ENCODE results near the gene SIGLEC11.

Gene SIGLEC11

GRCh38 chr19:49957262-49957915, 3.6 kb downstream of the SIGLEC11 start:
- TF ChIP-seq BACH2 (CRISPR knock-in tag; IDR thresholded peaks at IDR 0.05; ENCODE audit: borderline replicate concordance) (no peak), SNAI2 (CRISPR knock-in tag; IDR thresholded peaks at IDR 0.05) (no peak), OSR1 (CRISPR knock-in tag; IDR thresholded peaks at IDR 0.05) (no peak), ZFP3 (CRISPR knock-in tag; IDR thresholded peaks at IDR 0.05) (no peak), ZNF8 (CRISPR knock-in tag; IDR thresholded peaks at IDR 0.05) (no peak)
- no peak for ATAC-seq

GRCh38 chr19:49956115-49956495, 4.9 kb downstream of the SIGLEC11 start:
- no peak for ATAC-seq
- no peak for TF ChIP-seq CSRNP3 (CRISPR knock-in tag; IDR thresholded peaks at IDR 0.05)
- no peak for TF ChIP-seq ZNF8 (CRISPR knock-in tag; IDR thresholded peaks at IDR 0.05)
- no peak for TF ChIP-seq CREB5 (CRISPR knock-in tag; IDR thresholded peaks at IDR 0.05; ENCODE audit: low read depth)
- TF ChIP-seq ZFP30 (CRISPR knock-in tag; IDR thresholded peaks at IDR 0.05): no peak
- TF ChIP-seq TCF4 (CRISPR knock-in tag; IDR thresholded peaks at IDR 0.05; ENCODE audit: borderline replicate concordance): no peak
- no peak for TF ChIP-seq BACH2 (CRISPR knock-in tag; IDR thresholded peaks at IDR 0.05; ENCODE audit: borderline replicate concordance)
- TF ChIP-seq PPARA (CRISPR knock-in tag; IDR thresholded peaks at IDR 0.05; ENCODE audit: borderline replicate concordance): no peak
- no peak for TF ChIP-seq POU6F1 (CRISPR knock-in tag; IDR thresholded peaks at IDR 0.05; ENCODE audit: borderline replicate concordance, low read depth)
- no peak for TF ChIP-seq ZNF70 (CRISPR knock-in tag; IDR thresholded peaks at IDR 0.05)
- TF ChIP-seq SNAI2 (CRISPR knock-in tag; IDR thresholded peaks at IDR 0.05): no peak
- TF ChIP-seq OSR1 (CRISPR knock-in tag; IDR thresholded peaks at IDR 0.05): no peak
- TF ChIP-seq ESRRG (CRISPR knock-in tag; IDR thresholded peaks at IDR 0.05): no peak
- TF ChIP-seq RARB (CRISPR knock-in tag; IDR thresholded peaks at IDR 0.05): no peak
- no peak for TF ChIP-seq PATZ1 (CRISPR knock-in tag; IDR thresholded peaks at IDR 0.05; ENCODE audit: borderline replicate concordance)

GRCh38 chr19:49954933-49955332, 6.0 kb downstream of the SIGLEC11 start:
- TF ChIP-seq ISL1 (CRISPR knock-in tag; IDR thresholded peaks at IDR 0.05): no peak
- TF ChIP-seq TCF4 (CRISPR knock-in tag; IDR thresholded peaks at IDR 0.05; ENCODE audit: borderline replicate concordance): no peak

GRCh38 chr19:49954092-49954829, 6.7 kb downstream of the SIGLEC11 start:
- no peak for TF ChIP-seq SNAI2 (CRISPR knock-in tag; IDR thresholded peaks at IDR 0.05)
- ATAC-seq: no peak

More at GRCh38 chr19:49954933-49955332, 6.0 kb downstream of the SIGLEC11 start:
- no peak for ATAC-seq

- ATAC-seq: no peak
- no peak for TF ChIP-seq GLIS3 (CRISPR knock-in tag; IDR thresholded peaks at IDR 0.05)
- no peak for TF ChIP-seq ZNF70 (CRISPR knock-in tag; IDR thresholded peaks at IDR 0.05)
- TF ChIP-seq ZC3H10 (CRISPR knock-in tag; IDR thresholded peaks at IDR 0.05): no peak
Observed at GRCh38 chr19:49953416-49953815, 7.6 kb downstream of the SIGLEC11 start.
